Mammary epithelial cell (primary cell): ENCODE results near the gene CCDC57.

Experiments
- EZH2 ChIP-seq: IDR thresholded peaks from 2 replicates; pipeline ENCODE4 v1.6.1; 2012; ENCODE audit warnings: low read length, inconsistent platforms, borderline replicate concordance
- TF ChIP-seq, protein P1 (sequence below), 2 donors: IDR thresholded peaks in 1 of 2; conservative IDR thresholded peaks in 1 of 2; 2 replicates each; pipeline ENCODE4 v1.5.1; 2011 to 2012; ENCODE audit warnings: inconsistent platforms in 2 of 2, low read length in 2 of 2, mild to moderate bottlenecking in 2 of 2, control low read depth in 1 of 2, low read depth in 1 of 2; ENCODE audit not compliant: insufficient read depth in 1 of 2; ENCODE audit errors: extremely low read depth in 1 of 2

DNA sequence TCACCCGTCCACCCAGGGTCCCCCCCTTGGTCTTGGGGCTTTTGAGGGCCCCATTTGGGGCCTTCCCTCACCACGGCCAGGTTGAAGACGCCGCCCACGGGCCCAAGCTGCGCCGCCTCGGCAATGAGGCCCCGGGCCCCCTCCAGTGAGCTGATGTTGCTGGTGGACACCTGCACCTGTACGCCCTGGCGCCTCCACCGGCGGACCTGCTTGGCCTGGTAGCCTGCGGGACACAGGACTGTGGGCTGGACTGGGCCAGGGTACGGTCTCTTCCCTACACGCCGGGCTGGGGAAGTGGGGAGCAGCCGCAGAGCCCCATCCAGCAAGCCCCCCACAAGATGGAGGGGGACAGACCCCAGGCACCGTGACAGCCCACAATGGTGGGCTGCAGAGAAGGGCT, 130.2 kb downstream of the CCDC57 start:
- TF ChIP-seq, protein P1, sequence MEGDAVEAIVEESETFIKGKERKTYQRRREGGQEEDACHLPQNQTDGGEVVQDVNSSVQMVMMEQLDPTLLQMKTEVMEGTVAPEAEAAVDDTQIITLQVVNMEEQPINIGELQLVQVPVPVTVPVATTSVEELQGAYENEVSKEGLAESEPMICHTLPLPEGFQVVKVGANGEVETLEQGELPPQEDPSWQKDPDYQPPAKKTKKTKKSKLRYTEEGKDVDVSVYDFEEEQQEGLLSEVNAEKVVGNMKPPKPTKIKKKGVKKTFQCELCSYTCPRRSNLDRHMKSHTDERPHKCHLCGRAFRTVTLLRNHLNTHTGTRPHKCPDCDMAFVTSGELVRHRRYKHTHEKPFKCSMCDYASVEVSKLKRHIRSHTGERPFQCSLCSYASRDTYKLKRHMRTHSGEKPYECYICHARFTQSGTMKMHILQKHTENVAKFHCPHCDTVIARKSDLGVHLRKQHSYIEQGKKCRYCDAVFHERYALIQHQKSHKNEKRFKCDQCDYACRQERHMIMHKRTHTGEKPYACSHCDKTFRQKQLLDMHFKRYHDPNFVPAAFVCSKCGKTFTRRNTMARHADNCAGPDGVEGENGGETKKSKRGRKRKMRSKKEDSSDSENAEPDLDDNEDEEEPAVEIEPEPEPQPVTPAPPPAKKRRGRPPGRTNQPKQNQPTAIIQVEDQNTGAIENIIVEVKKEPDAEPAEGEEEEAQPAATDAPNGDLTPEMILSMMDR (conservative IDR thresholded peaks at IDR 0.05 in 1 of 2, IDR thresholded peaks at IDR 0.05 in 1 of 2; ENCODE audit: extremely low read depth in 1 of 2, insufficient read depth in 1 of 2, low read depth in 1 of 2, low read length in 2 of 2) = no peak
- TF ChIP-seq EZH2 = no peak
